Pulmonary artery endothelial cell (primary cell): ENCODE data around the gene RHBG. TPM values are rescaled to one million over a fixed set of nuclear protein-coding genes. Genes with fewer than 3 reads are reported as not detected.

ENCODE experiments used
- DNase-seq: peaks from one replicate; pipeline ENCODE4 v3.0.0-alpha.2; 2011; ENCODE audit warnings: low read depth, low spot score
- total RNA-seq: library from RNA; depleted of rRNA; stranded (reverse); fragments of >200 nt; gene quantifications from 2 replicates; pipeline ENCODE4 v1.2.3, GENCODE V29; 2014

Gene RHBG
- total RNA-seq, 1 donor from 2014 or later = not detected

DNA sequence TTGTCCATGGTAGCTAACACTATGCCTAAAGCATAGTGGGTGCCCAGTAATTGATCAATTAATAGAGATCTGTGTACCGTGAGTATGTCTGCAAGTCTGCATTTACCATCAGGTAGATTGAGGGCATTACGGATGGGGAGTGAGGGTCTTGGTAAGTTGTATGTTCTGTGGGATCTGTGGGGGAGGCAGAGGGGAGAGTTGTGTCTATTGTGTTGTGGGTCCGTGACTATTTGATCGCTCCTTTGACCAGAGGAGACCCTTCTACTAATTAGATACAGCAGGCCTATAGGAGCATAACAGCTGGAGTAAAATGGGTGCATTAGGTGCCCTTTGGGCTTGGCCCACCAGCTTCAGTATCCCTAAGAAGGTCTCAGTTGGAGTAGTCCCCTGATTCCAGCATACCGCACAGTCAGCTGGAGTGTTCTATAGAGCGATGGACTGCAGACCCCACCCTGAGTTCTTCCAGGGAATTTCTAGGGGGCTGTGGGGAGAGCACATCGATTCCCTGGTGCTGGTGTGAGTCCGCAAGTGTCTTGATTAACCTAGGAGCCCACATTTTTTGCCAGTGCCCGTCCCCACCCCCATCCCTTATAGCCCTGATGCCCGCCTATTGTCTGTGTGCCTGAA lies 55.9 kb downstream of the RHBG start:
- DNase-seq = no peak

DNA sequence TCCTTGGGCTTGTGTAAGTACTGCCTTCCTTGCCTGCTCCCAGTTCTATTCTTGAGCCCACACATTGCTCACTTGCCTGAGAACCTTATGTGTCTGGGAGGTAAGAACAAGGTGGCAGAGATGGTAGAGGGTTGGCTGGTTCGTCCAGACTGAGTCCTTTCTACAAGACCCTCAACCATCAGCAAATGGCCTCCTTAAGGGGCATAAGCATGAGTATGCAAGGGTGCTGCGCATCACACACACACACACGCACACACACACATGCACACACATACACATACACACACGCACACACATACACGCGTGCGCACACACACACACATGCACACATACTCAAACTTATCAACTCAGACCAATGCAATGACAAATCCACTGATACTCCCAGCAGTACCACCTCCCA lies 56.9 kb downstream of the RHBG start:
- no peak for DNase-seq

DNA sequence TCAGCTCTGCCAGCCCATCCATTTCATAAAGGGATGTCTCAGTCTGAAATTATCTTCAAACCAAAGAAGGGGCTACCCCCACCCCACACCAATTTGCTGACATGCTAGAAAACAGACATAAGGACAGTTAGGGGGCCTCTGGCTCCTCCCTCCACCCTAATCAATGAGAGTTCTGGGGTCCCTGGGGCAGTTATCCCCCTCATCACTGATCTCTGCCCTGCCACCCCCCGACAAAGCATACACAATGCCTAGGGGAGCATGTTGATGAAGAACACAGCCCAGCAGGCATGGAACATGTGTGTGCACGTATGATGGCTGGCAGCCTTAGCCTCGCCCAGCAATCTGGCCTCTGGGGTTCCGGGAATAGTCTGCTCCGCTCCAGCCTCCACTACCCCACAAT lies 58.9 kb downstream of the RHBG start:
- no peak for DNase-seq

DNA sequence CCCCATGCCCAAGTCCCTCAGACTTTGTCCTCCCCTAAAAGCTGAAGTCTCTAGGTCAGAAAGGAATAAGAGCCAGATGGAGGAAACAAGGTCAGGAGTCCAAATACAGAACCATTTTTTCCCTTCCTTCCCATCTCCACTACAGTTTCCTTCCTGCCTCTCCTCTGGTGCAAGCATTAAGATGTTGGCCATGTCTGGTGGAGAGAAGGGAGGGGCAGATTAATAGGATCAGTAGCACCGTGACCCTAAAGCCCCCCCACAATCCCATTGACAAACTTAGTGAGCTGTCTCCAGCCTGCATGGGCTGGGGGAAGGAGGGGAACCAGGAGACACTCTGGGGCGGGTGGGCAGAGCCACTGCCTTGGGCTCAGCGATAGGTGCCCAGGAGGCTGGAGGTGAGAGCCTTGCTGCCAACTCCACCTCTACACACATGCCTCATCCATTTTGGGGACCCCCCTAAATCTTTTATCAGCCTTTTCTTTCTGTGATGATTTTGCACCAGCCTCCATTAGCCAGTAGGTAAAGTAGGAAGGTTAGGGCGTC lies 59.8 kb downstream of the RHBG start:
- no peak for DNase-seq

DNA sequence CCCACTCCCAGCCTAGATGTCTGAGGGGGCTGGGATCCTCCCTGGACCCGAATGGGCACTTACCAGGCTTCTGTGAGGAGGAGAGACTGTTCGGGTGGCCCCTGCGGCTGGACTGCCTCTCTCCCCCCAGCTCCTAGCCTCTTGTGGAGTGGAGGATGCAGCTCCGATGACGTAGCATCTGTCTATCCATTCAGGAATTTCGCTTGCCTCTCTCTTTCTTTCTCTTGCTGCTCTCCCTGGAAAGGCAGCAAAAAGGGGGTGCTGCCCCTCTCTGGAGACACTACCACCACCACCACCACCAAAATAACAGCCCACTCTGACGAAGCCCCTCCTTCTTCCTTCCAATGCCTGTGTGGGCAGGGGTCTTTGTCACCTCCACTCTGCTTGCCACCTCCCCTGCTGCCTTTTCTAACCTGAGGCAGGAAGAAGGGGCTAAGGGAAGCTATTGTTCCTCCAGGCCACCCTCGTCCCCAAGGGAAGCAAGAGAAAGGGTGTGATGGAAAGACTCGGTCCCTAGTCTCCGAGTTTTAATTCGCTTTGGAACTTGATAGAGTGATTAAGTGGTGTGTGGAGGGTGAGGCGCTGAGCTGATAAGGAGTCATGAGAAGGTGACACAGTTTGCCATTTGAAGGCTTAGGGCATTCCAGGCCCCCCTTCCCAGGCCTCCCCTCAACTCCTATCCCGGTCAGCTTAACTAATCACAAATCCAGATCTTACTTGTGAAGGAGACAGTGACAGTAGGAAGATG lies 60.5 kb downstream of the RHBG start:
- DNase-seq = no peak

DNA sequence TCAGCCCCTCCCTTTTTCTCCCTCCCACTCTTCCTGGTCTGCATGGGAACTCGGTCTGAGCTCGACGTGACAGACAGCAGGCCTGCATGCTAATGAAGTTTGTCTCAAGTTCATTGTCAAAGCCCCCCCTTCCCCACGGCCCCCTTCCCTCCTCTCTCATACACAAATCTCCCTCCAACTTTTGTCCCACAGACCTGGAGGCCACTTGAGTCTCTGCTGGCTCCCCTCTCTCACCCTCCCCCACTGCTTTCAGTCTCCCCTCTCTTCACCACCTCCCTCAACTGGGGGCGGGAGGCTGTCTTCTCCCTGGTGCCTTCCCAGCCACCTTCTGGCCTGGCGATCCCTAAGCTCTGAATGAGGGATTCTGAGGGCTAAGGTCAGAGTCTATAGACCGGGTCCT lies 61.3 kb downstream of the RHBG start:
- DNase-seq = no peak

DNA sequence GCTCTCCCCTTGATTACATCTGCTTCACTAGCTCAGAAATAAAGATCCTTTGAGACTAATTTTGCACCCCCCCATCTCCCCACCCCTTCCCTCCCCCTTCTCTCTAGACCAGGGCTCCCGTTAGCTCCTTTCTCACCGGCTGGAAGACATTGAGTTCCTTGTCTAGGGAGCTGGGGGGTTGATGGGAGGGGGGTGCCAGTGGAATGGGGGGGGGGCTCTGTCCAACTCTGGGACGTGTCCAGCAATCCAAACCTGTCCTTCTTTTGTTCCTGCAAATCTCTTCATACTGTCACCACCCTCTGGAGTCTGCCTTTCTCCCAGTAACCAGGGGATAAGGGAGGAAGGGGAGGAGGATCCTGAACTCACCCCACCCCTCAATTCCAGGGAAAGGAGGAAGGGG lies 61.9 kb downstream of the RHBG start:
- DNase-seq = no peak

DNA sequence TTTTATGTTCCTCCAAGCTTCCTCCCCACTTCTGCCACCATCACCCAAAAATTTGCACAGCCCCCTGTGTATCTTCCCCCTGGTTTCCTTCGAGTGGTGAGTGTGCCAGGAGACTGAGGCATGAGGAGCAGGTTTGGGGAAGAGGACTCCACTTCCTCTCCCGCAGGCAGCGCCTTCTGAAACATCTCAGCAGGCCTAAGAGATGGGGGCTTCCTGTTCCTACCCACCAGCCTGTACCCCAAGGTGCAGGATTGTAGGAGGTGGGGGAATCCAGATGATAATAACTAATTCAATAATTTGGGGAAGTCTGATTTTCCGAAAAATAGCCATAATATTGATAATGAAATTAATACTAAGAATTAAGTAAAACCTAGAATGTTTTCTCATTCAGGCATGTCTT lies 62.4 kb downstream of the RHBG start:
- DNase-seq = no peak

DNA sequence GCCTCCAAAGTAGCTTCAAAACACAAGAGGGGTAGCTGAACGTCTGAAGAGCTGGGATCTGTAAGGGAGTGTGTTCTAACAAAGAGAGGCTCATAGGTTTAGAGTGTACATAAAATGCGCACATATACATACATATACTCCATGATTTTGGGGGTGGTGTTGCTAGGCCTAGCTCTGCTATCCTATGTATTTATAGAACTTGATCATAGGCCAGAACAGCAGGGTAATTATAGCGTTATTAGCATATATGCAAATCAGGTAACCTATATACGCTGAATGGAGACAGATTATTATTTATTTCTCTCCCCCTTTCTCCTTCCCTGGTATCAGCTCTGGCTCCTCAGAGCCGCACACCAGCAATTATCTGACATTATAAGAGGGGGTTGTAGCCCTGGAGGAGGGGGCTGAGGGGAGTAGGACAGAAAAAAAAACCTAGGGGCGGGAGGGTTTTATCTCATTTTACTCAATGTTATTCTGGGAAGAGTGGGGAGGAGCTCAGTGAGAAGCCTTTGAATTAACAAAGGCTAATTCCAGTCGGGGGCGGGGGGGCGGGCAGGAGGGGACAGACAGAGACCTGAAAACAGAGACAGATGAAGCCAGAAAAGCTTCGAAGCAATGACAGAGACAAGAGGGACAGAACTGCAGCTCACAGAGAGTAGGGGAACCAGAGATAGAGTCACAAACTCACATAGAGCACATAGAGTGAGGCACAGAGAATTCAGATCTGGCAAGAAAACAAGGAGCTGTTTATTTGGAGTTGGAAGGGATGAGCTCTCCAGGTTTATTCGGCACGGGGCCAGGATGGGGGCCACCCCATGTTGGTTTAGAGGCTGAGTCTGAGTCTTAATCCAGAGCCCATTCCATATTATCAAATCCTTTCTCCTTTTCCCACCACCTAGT lies 63.0 kb downstream of the RHBG start:
- no peak for DNase-seq

DNA sequence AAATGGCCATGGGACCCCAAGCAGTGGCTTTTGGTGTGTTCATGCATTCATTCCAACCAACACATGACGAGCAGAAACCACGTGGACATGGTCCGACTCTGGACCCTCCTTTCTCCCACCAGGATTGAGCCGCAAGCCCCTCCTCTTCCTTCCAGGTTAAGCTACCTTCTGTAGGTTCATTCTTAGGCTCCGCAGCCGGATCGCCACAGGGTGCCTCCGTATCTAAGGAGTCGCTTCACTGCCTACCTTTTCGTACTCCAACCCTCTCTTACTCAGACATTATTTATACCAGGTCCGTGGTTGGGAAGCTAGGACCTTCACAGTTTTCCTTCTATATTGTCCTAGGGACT lies 63.6 kb downstream of the RHBG start:
- DNase-seq = no peak

DNA sequence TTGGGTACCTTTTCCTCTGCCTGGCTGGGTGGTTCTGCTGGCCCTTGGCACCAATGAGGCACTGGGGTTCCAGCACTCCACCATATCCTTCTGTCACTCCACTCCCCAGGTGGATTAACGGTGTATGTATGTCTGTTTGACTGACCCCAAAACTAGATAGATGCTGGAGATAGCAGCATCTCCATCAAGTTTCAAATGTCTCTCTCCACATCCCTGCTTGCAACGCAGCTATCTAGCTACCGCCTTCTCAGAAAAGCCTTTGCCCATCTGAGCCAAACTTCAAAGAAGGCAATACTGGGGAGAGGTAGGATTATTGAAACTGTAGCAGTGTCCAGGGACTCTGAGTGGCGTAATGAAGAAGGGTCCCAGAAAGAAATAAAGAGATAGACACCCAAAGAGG lies 64.0 kb downstream of the RHBG start:
- DNase-seq = no peak

DNA sequence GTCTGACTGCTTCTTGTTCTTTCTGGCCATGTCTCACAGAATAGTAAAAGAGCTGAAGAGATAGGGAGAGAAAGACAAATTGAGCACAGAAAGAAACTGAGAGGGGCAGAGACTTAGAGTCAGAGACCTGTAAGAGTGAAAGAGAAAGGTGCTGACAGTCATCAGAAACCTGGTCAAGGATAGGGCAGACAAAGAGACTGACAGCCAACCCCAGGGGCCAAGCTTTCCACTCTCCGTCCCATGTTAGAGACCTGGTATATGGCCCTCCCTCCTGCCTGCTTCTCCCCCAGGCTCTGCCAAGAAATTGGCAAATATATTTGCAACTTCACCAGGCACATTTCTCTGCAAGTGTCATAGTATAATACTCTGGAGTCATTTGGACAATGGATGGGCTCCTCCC lies 64.6 kb downstream of the RHBG start:
- no peak for DNase-seq

Other genes with a start within 250 kb of the RHBG start
- 0.42 and 0.59 TPM in 2 replicates for gene SEMA4A, start 215.6 kb upstream of the RHBG start, total RNA-seq
- 12.8 and 15.0 TPM in 2 replicates for gene SLC25A44, start 175.1 kb upstream of the RHBG start, total RNA-seq
- 48.9 and 54.3 TPM in 2 replicates for gene PMF1, start 156.2 kb upstream of the RHBG start, total RNA-seq
- gene BGLAP, start 127.0 kb upstream of the RHBG start, total RNA-seq = 0.13 and 0.32 TPM in 2 replicates
- gene PAQR6, start 121.2 kb upstream of the RHBG start, total RNA-seq = 0.07 TPM in 2 replicates
- 47.6 and 95.3 TPM in 2 replicates for gene SMG5, start 86.4 kb upstream of the RHBG start, total RNA-seq
- 0.86 and 1.9 TPM in 2 replicates for gene TMEM79, start 84.9 kb upstream of the RHBG start, total RNA-seq
- gene GLMP, start 73.5 kb upstream of the RHBG start, total RNA-seq = 38.7 and 55.6 TPM in 2 replicates
- gene VHLL, start 69.9 kb upstream of the RHBG start, total RNA-seq = 0.13 TPM in 1 of 2 replicates, not detected in the other
- 627 and 951 TPM in 2 replicates for gene CCT3, start 30.9 kb upstream of the RHBG start, total RNA-seq
- not detected in 2 replicates for gene TSACC, start 30.7 kb upstream of the RHBG start, total RNA-seq
- 3.8 and 4.7 TPM in 2 replicates for gene MEF2D, start 131.6 kb downstream of the RHBG start, total RNA-seq
- gene IQGAP3, start 203.4 kb downstream of the RHBG start, total RNA-seq = 19.1 and 37.9 TPM in 2 replicates
- not detected in 2 replicates for gene TTC24, start 210.5 kb downstream of the RHBG start, total RNA-seq
- 97.7 and 126 TPM in 2 replicates for gene NAXE, start 222.6 kb downstream of the RHBG start, total RNA-seq
- 27.2 and 45.6 TPM in 2 replicates for gene GPATCH4, start 232.3 kb downstream of the RHBG start, total RNA-seq